HG02981 (cell line): ENCODE results near the gene ZC3H11A.
A peak's percentile ranks its signal among the peaks of the same experiment; 100 is the strongest.
"Not testable (repeated sequence)": the region's sequence is repeated elsewhere in the genome, so short reads cannot be mapped to it uniquely, and the experiment has no call there.

Experiments
- ATAC-seq: cut with Tn5 transposase; IDR thresholded peaks from one replicate; pipeline ENCODE4 v1.9.1; 2021; ENCODE audit warnings: mild to moderate bottlenecking, moderate library complexity; ENCODE audit not compliant: unreplicated experiment

The ZC3H11A gene

DNA sequence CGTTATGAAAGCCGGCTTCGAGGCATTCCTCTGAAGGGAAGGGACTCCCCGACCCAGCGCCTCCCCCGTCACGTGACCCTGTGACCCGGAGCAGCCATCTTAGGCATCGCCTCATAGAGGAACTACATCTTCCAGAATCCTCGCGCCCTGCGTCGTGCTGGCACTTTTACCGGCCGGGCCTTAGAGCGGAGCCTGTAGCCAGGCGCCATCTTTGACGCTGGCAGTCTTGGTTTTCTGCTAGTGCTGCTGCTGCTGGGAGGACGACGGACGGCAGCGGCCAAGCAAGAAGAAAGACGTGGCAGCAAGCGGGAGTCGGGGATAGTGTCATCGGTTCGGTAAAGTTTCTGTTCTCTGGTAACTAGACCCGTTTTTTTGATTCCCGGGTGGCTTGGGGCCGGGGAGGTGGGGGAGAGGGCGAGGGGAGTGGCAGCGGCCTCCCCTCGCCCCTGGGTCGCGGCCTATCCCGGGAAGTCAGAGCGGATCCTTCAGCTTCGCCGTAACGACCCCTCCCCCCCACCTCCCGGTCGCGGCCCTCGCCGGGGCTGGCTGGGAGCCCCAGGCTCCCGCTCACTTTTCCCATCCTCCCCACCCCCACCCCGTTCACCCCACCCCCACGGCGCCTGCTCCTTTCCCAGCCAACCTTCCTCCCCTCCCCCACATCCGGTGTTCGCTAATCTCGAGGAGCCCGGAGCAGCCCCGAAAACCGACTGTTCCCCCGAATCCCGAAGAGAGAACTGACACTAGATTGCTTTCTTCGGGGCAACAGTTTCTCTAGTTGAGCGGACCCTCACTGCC lies at the start of gene ZC3H11A, which contains the start of gene ZBED6:
Gene ZC3H11A (plus strand): TSS at position 183 of the 795 bp plus-strand sequence. CDS start 21,448 bp downstream, outside the sequence.
Gene ZBED6 (plus strand): TSS at position 183 of the 795 bp plus-strand sequence. CDS start 1,900 bp downstream, outside the sequence.
- peak; percentile 97 for ATAC-seq

DNA sequence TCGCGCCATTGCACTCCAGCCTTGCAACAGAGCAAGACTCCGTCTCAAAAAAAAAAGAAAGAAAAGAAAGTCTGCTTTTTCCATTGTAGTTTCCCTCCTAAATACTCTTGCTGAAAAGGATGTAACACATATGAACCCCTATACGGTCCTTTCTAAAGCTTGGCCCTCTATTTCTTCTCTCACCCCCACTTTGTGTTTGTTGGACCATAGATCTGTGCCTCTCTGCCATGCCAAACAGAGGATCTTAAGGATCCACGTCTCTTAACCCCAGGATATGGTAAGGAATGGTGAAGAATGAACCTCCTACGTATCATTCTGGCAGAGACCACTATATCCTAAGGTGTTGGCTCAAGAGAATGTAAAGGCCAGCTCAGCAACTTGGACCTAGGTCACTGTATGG lies 49.1 kb upstream of the ZC3H11A start:
- ATAC-seq, result no peak

DNA sequence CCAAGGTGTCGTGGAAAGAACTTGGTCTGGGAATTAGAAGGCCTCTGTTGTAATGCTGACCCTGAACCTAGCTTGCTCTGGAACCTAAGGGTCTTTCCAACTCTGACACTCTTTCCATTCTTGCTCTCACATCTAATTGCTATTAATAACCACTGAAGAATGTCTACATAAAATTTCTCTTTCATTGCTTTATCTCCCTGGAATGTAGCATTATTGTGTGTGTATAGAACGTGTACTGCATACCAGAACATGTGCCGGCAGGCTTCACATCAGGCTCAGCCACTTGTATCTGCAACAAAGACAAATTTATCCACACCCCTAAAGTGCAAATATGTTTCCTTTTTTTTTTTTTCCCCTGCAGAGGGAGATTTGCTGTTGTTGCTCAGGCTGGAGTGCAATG lies 44.4 kb upstream of the ZC3H11A start:
- no peak for ATAC-seq

DNA sequence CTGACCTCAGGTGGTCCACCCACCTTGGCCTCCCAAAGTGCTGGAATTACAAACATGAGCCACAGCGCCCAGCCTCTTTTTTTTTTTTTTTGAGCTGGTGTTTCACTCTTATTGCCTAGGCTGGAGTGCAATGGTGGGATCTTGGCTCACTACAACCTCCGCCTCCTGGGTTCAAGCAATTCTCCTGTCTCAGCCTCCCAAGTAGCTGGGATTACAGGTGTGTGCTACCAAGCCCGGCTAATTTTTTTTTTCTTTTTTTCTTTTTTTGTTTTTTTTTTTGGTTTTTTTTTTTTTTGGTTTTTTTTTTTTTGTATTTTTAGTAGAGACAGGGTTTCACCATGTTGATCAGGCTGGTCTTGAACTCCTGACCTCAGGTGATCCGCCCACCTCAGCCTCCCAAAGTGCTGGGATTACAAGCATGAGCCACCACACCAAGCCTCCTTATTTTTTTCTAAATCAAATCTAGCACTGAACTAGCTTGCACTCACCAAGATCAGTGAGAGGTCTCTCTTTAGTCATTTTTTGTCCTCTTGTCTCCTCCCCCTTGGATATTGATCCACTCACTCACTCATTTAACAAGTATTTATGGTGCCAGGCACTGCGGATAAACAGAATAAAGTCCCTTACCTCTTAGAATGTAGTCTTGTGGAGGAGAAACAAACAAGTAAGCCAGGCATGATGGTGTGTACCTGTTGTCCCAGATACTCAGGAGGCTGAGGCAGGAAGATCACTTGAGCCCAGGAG lies 43.6 kb upstream of the ZC3H11A start:
- ATAC-seq, result not testable (repeated sequence)

DNA sequence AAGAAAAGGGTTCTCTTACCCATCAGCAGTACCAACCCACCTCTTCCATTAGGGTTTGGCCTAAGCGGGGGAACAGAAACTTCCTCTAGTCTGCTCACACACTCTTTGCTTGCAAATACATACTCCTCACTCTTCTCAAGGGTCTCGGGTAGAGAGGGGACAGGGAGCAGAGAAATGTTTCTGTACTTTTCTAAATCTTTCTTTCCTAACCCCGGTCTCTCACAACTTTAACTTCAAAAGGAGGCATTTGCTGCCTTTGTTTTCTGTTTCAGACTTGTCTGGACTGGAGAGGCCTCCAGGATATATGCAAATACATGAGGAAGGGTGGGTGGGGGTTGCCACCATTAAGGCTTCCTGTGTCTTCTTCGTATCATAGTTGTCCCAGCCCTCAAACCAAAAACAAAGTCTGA lies 41.0 kb upstream of the ZC3H11A start:
- no peak for ATAC-seq

DNA sequence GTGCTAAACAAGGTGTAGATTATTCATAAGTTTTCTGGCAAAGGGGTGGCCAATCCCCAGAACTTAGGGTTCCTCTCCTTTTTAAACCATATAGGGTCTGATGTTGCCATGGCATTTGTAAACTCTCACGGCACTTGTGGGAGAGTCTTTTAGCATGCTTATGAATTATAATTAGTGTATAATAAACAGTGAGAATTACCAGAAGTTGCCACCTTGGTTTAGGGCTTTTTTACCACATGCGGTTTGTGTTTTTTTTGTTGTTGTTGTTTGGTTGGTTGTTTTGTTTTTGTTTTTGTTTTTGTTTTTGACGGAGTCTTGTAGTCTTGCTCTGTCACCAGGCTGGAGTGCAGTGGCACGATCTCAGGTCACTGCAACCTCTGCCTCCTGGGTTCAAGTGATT lies 39.4 kb upstream of the ZC3H11A start:
- ATAC-seq, result no peak

DNA sequence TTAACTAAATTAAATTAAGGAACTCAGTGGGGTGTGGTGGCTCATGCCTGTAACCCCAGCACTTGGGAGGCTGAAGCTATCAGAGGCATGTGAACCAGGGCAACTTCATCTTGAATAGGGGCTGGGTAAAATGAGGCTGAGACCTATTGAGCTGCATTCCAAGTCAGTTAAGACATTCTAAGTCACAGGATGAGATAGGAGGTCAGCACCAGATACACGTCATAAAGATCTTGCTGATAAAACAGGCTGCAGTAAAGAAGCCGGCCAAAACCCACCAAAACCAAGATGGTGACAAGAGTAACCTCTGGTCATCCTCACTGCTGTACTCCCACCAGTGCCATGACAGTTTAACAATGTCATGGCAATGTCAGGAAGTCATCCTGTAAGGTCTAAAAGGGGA lies 36.7 kb upstream of the ZC3H11A start:
- not testable (repeated sequence) for ATAC-seq

DNA sequence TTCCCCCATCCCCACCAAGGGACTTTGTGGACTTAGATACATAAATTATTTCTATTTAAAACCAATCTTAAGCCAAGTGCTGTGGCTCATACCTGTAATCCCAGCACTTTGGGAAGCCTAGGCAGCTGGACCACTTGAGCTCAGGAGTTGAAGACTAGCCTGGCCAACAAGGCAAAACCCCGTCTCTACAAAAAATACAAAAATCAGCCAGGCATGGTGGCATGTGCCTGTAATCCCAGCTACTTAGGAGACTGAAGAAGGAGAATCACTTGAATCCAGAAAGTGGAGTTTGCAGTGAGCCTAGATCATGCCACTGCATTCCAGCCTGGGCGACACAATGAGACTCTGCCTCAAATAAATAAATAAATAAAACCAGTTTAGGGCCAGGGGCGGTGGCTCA lies 34.9 kb upstream of the ZC3H11A start:
- no peak for ATAC-seq

DNA sequence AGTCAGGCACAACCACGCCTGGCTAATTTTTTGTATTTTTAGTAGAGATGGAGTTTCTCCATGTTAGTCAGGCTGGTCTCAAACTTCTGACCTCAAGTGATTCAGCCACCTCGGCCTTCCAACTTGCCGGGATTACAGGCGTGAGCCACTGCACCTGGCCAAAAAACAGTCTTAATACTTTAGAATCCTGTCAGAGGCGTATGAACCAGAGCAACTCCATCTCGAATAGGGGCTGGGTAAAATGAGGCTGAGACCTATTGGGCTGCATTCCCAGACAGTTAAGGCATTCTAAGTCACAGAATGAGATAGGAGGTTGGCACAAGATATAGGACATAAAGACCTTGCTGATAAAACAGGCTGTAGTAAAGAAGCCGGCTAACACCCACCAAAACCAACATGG lies 33.5 kb upstream of the ZC3H11A start:
- not testable (repeated sequence) for ATAC-seq

DNA sequence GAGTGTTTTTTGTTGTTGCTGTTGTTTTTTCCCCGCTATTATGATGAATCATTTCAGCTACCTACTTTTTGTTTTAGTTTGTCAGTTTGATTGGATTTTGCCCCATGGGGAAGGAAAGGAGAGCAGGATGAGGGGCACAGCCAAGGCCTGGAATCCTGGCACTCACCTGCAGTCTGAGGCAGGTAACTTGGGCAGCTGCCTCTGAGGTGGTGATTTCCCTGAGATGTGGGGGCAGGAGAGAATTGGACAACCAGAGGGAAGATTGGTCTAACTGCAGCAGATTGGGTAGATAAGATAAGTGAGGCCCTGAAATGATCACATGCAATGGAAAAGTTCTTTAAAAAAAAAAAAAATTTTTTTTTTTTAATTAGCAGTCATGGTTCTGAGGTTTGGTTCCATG lies 31.9 kb upstream of the ZC3H11A start:
- no peak for ATAC-seq

DNA sequence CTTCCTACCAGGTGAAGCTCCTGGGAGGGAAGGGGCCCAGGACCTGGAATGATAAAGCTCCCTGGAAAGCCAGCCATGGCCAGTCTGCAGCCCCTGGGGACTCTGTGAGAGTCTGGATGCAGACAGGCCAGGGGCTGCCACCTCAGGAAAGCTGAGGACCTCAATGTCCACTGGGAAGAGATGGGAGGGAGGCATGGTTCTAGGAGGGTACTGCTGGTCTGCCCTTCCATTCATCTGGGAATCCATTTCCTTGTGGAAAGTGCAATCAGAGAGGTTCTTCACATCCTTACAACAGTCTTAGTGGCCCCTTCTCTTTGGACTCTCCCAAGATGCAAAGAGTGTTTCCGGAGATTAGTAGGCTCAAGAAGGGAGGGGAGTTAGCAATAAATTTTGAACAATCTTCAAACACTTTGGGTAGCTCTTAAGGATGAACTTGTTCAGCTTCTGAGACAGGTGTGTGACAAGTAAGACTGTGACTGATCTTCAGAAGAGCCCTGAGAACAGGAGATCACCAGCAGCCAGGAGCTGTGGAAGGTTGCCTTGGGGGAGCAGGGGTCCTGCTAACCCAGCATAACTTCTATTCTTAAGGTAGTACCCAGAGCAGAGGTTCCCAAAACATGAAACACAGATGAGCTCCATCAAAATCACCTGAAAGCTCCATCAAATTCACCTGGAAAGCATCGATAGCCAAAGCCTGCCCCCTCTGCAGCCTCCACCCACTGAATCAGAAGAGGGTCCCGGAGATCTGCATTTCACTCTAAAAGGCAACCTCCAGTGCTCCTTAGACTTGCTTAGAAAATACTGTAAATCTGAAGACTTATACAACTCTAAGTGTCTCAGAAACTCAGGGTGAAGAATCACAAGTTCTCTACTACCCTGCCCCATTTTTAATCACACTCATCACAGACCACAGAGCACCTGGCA lies 31.1 kb upstream of the ZC3H11A start:
- ATAC-seq, result peak; percentile 20

DNA sequence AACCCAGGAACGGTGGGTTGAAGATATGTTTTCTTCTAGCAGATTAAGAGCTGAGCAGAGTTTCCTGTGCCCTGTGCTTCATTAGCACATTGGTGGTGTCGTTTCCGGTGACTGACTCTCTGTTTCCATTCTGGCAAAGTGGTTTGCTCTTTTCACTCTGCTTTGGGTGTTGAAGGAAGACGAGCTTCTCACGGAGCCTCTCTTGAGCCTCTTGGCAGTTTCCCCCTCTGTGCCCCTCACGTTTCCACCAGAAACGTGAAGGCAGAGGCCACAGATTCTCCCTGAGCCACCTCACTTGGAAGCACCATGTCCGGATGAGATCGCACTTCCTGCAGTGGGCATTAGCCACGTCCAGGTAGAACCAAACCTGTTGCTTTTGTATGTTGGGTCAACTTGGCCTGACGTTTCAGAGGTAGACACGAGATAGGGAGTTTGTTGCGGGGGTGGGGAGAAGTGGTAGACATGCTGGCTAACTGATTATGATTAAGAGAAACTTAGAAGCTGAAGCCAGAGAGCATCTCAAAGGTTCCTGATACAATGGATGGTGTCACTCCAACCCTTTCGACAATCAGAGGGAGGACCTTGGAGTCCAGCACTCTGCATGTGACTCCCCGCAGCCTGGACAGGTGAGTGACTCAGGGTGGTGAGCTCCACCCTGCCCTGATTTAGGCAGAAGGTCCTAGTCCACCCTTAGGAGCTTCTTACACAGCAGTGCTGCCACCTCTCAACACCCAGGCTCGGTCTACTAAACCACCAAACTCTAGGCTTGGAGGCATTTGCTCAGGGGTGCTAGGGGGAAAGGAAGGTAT lies 30.2 kb upstream of the ZC3H11A start, which contains the start of gene LAX1:
Gene LAX1 (plus strand): TSS at position 155 of the 809 bp plus-strand sequence. CDS start 383 bp downstream, at position 538.
- peak; percentile 67 for ATAC-seq

DNA sequence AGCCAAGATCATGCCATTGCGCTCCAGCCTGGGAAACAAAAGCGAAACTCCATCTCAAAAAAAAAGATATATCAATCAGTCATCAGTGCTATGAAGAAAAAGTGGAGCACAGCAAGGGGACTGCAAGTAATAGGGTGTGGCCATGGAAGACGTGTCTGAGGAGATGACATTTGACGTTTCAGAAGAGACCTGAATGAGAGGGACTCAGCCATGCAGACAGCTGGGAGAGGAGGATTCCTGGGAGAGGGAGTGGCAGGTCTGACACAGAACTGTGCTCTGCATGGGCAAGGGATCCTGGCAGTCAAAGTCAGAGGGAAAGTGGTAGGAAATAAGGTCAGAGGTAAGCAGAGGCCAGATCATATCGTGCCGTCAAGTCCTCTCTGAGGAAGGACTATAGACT lies 27.2 kb upstream of the ZC3H11A start:
- ATAC-seq, result no peak

DNA sequence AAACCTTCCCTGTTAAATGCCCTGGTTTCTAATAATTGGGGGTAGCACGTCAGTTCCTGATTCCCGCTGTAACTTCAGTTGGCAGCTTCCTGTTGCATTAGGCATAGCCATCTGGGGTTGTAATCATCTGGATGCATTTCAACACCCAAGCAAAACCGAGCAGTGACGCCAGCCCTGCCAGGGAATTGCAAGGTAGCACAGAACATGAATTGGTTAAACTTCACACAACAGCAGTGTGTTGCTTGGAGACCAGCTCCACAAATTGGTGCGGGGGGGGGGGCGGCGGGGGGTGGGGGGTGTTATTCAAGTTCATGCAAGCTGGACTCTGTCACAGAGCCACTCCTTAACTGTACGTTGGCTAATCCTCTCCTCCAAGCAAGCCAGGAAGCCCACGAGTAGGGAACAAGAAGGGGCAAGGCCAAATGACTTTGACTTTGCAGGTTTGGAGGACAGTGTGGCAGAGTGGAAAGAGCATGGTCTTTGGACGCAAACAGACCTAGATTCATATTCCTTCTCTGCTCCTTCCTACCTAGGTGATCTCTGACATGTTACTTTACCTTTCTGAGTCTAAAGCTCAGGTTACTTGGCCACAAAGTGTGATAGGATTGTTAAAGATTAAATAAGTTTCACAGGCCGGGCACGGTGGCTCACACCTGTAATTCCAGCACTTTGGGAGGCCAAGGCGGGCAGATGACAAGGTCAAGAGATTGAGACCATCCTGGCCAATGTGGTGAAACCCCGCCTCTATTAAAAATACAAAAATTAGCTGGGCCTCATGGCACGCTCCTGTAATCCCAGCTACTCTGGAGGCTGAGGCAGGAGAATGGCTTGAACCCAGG lies 25.7 kb upstream of the ZC3H11A start:
- ATAC-seq, result no peak

DNA sequence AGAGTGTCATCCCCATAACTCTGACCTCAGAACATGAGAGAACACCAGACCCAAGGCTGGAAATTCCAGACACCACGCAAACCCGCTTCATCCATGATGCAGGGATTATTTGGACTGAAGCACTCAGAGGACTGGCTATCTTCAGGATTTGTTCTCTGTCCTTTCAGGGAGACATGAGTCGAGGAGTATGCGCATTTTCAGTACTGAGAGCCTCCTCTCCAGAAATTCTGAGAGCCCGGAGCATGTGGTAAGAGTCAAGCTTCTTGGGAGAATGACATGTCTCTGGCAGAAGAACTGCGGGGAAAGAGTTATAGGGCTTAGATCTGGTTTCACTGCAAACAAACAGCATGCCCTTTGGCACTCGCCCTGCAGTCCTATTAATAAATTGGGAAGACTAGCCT lies 23.5 kb upstream of the ZC3H11A start:
- ATAC-seq, result no peak

DNA sequence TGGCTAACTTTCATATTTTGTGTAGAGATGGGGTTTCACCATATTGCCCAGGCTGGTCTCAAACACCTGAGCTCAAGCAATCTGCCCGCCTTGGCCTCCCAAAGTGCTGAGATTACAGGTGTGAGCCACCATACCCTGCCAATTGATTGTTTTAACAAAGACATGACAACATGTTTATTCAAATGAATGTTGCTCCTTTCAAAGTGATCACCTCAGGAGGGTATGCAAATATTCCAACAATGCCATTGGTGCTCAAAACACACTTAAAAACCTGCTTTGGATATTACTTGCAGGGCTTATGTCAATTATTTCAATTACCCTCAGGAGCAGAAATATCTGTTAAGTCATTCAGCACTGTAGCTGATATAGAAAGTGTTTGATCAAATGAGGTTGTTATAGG lies 22.6 kb upstream of the ZC3H11A start:
- no peak for ATAC-seq

DNA sequence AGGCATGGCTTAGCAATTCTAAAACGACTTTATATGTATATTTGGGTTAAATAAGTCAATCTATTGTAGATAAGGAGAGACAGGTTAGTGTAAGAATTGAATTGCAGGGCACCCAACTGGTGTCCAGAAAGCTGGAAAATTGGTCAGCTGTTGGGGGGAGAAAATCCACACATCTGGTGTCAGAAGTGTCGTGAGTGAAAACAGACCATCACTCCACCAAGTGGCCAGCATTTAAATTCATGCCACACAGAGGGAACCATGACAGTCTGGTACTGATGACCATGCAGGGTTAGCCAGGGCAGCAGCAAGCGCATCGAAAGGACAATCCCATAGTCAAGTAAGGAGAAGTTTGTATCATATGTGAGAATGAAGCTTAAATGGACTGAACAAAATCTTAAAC lies 18.8 kb upstream of the ZC3H11A start:
- ATAC-seq, result no peak

DNA sequence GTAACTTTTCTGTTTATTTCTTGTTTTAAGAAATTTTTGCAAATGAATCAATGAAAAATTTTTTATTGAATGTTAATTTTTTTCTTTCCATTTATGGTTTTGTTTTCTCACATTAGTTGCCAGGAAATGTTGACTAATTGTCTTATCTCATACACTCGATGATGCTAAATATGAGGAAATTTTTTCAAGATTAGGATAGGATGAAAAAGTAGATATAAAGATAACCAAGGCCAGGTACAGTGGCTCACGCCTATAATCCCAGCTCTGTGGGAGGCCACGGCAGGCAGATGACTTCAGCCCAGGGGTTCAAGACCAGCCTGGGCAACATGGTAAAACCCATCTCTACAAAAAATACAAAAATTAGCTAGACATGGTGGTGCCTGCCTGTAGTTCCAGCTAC lies 17.8 kb upstream of the ZC3H11A start:
- no peak for ATAC-seq

DNA sequence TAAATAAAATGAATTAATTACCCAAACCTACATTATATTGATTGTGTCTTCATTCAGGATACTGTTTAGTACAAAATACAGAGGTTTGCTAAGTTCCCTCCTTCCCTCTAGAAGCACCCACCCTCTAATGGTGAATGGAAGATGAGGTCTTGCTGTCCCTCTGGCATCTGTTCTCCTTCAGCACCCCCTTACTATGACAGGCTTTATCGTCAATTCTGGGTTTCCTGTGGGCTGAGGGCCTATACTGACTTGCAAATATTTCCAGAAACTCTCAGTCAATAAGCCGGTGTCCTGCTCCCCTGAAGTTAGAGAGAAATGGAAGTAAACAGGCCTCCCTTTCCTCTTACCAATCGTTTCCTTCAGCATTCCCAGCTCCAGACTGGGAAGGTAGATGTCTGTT lies 17.3 kb upstream of the ZC3H11A start:
- ATAC-seq, result no peak
